ENCODE data around the gene RAB40C.
"Not testable (repeated sequence)": the region's sequence is repeated elsewhere in the genome, so short reads cannot be mapped to it uniquely, and the experiment has no call there.

Gene RAB40C

GRCh38 chr16:595942-596735 lies 6.3 kb downstream of the RAB40C start:
- TF ChIP-seq, protein P1, sequence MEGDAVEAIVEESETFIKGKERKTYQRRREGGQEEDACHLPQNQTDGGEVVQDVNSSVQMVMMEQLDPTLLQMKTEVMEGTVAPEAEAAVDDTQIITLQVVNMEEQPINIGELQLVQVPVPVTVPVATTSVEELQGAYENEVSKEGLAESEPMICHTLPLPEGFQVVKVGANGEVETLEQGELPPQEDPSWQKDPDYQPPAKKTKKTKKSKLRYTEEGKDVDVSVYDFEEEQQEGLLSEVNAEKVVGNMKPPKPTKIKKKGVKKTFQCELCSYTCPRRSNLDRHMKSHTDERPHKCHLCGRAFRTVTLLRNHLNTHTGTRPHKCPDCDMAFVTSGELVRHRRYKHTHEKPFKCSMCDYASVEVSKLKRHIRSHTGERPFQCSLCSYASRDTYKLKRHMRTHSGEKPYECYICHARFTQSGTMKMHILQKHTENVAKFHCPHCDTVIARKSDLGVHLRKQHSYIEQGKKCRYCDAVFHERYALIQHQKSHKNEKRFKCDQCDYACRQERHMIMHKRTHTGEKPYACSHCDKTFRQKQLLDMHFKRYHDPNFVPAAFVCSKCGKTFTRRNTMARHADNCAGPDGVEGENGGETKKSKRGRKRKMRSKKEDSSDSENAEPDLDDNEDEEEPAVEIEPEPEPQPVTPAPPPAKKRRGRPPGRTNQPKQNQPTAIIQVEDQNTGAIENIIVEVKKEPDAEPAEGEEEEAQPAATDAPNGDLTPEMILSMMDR (IDR thresholded peaks at IDR 0.05; ENCODE audit: borderline replicate concordance, extremely low read depth, low read length, poor library complexity, severe bottlenecking) = no peak
- no peak for TF ChIP-seq EZH2 (IDR thresholded peaks at IDR 0.05; ENCODE audit: borderline replicate concordance, low read depth, low read length, severe bottlenecking)
- Histone ChIP-seq H3K9me3 (ENCODE audit: insufficient read depth, low read length, severe bottlenecking) (no peaks in the 10 kb centered on the region), H3K27me3 (ENCODE audit: insufficient read depth, low read length, poor library complexity) (no peaks in the 10 kb centered on the region), H3K36me3 (ENCODE audit: insufficient read depth, low read length) (peaks cover 37% of the 10 kb centered on the region), H3K4me3 (ENCODE audit: low read depth in 1 of 2, low read length in 2 of 2) (no peak overlapping the region), H3K79me2 (ENCODE audit: insufficient read depth, low read length) (peaks cover 73% of the 10 kb centered on the region), H2AFZ (ENCODE audit: low read depth, low read length) (no peak overlapping the region), H3K4me2 (ENCODE audit: insufficient read depth, low read length) (no peak overlapping the region), H3K4me1 (ENCODE audit: insufficient read depth, low read length) (peaks cover 10% of the 10 kb centered on the region), H3K9ac (ENCODE audit: low read depth, low read length) (no peak overlapping the region), H3K27ac (ENCODE audit: low read length) (no peak overlapping the region), H4K20me1 (ENCODE audit: insufficient read depth, low read length) (peaks cover 53% of the 10 kb centered on the region)
- ATAC-seq (ENCODE audit: insufficient read depth, low read depth) (no peak), DNase-seq (no peak)

GRCh38 chr16:596736-597060 lies 6.8 kb downstream of the RAB40C start:
- Histone ChIP-seq H4K20me1 (ENCODE audit: insufficient read depth, low read length) (peaks cover 51% of the 10 kb centered on the region), H3K27me3 (ENCODE audit: insufficient read depth, low read length, poor library complexity) (no peaks in the 10 kb centered on the region), H3K4me3 (ENCODE audit: low read depth in 1 of 2, low read length in 2 of 2) (no peak overlapping the region), H3K4me1 (ENCODE audit: insufficient read depth, low read length) (peaks cover 5% of the 10 kb centered on the region), H3K36me3 (ENCODE audit: insufficient read depth, low read length) (peaks cover 40% of the 10 kb centered on the region), H3K27ac (ENCODE audit: low read length) (no peak overlapping the region), H2AFZ (ENCODE audit: low read depth, low read length) (no peak overlapping the region), H3K79me2 (ENCODE audit: insufficient read depth, low read length) (peaks cover 71% of the 10 kb centered on the region), H3K9ac (ENCODE audit: low read depth, low read length) (no peak overlapping the region), H3K4me2 (ENCODE audit: insufficient read depth, low read length) (no peak overlapping the region), H3K9me3 (ENCODE audit: insufficient read depth, low read length, severe bottlenecking) (no peaks in the 10 kb centered on the region)
- no peak for ATAC-seq (ENCODE audit: insufficient read depth, low read depth)
- TF ChIP-seq, protein P1 (IDR thresholded peaks at IDR 0.05; ENCODE audit: borderline replicate concordance, extremely low read depth, low read length, poor library complexity, severe bottlenecking) = no peak
- no peak for TF ChIP-seq EZH2 (IDR thresholded peaks at IDR 0.05; ENCODE audit: borderline replicate concordance, low read depth, low read length, severe bottlenecking)
- no peak for DNase-seq

DNA sequence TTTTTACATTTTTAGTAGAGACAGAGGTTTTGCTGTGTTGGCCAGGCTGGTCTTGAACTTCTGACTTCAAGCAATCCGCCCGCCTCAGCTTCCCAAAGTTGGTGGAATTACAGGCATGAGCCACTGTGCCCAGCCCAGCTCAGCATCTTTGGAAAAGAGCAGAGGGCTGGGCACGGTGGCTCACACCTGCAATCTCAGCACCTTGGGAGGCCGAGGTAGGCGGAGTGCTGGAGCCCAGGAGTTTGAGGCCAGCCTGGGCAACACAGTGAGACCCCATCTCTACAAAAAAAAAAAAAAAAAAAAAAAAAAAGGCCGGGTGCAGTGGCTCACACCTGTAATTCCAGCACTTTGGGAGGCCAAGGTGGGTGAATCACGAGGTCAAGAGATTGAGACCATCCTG lies 7.8 kb downstream of the RAB40C start:
- Histone ChIP-seq H3K79me2 (ENCODE audit: insufficient read depth, low read length) (peaks cover 64% of the 10 kb centered on the region), H3K36me3 (ENCODE audit: insufficient read depth, low read length) (peaks cover 37% of the 10 kb centered on the region), H4K20me1 (ENCODE audit: insufficient read depth, low read length) (peaks cover 42% of the 10 kb centered on the region)
- H3K9ac ChIP-seq (ENCODE audit: low read depth, low read length); DNase-seq; H2AFZ ChIP-seq (ENCODE audit: low read depth, low read length); H3K4me1 ChIP-seq (ENCODE audit: insufficient read depth, low read length); ATAC-seq (ENCODE audit: insufficient read depth, low read depth); H3K27ac ChIP-seq (ENCODE audit: low read length); H3K4me2 ChIP-seq (ENCODE audit: insufficient read depth, low read length); H3K27me3 ChIP-seq (ENCODE audit: insufficient read depth, low read length, poor library complexity); H3K9me3 ChIP-seq (ENCODE audit: insufficient read depth, low read length, severe bottlenecking); H3K4me3 ChIP-seq (ENCODE audit: low read depth in 1 of 2, low read length in 2 of 2): not testable (repeated sequence)

DNA sequence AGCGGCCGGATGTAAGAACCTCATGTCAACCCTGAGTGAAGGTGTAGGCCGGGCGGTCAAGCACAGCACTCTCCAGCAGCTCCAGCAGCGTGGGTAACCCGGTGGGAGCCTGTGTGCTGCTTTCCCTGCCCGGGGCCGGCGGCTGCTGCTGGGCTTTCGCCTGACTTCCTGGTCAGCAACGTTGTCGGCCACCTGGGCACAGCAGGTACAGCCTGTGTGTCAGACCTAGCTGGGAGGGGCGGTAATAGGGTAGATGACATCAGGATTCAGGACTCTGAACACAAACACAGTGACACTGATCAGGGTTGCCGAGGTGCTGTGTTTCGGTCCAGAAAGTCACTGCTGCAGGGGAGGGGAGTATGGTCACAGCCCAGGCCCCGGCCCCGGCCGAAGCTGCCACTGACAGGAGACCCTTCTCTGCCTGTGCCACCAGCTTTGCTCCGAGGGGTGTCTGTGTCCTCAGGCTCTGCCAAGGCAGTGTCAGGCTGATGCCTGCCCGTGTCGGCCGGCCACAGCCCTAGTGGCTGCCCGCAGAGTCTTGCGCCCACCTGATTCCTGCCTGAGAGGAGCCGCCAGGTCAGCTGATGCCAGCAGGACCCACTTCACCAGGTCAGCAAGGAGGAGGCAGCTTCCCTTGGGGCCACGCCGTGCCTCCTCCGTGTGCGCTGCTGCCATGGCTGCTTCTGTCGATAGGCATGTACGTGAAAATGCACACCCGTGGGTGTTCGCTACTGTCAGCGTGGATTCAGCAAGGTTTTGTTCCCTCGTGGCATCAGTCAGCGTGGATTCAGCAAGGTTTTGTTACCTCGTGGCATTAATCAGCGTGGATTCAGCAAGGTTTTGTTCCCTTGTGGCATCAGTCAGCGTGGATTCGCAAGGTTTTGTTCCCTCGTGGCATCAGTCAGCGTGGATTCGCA lies 9.2 kb downstream of the RAB40C start:
- H3K4me2 ChIP-seq (ENCODE audit: insufficient read depth, low read length) = no peak overlapping the region
- H4K20me1 ChIP-seq (ENCODE audit: insufficient read depth, low read length) = peaks cover 28% of the 10 kb centered on the region
- no peak for DNase-seq
- H3K9ac ChIP-seq (ENCODE audit: low read depth, low read length) = no peak overlapping the region
- no peak for ATAC-seq (ENCODE audit: insufficient read depth, low read depth)
- peaks cover 50% of the 10 kb centered on the region for H3K79me2 ChIP-seq (ENCODE audit: insufficient read depth, low read length)
- TF ChIP-seq, protein P1 (IDR thresholded peaks at IDR 0.05; ENCODE audit: borderline replicate concordance, extremely low read depth, low read length, poor library complexity, severe bottlenecking) = no peak
- no peak for TF ChIP-seq EZH2 (IDR thresholded peaks at IDR 0.05; ENCODE audit: borderline replicate concordance, low read depth, low read length, severe bottlenecking)
- no peak overlapping the region for H3K4me3 ChIP-seq (ENCODE audit: low read depth in 1 of 2, low read length in 2 of 2)
- no peaks in the 10 kb centered on the region for H3K4me1 ChIP-seq (ENCODE audit: insufficient read depth, low read length)
- H3K36me3 ChIP-seq (ENCODE audit: insufficient read depth, low read length) = peaks cover 29% of the 10 kb centered on the region
- H2AFZ ChIP-seq (ENCODE audit: low read depth, low read length) = no peak overlapping the region
- H3K27ac ChIP-seq (ENCODE audit: low read length) = no peak overlapping the region
- H3K27me3 ChIP-seq (ENCODE audit: insufficient read depth, low read length, poor library complexity) = no peaks in the 10 kb centered on the region
- no peaks in the 10 kb centered on the region for H3K9me3 ChIP-seq (ENCODE audit: insufficient read depth, low read length, severe bottlenecking)

All from DND-41 (cell line).